GM12878 (cell line): Measurements from ENCODE around the gene NFU1. TPM values are rescaled to one million over a fixed set of nuclear protein-coding genes. Genes with fewer than 3 reads are reported as not detected.

Source experiments
- ATAC-seq: fragments of 200-7000 bp; cut with Tn5 transposase; 3 replicates; pipeline ENCODE4 v1.9.1; 2020; ENCODE audit warnings: mild to moderate bottlenecking, moderate library complexity
- BruUV-seq: library from RNA; stranded (reverse); fragments of 400-500 nt; replicated peaks from 2 replicates; lab custom pipeline; 2021; lab: Mats Ljungman, UMichigan
- CTCF ChIA-PET: fragments of 300-600 bp; sonication (Branson Sonifier 250); formaldehyde crosslinking; extraction: SDS; loops from one replicate; lab custom pipeline; 2021; ENCODE audit warnings: inconsistent platforms; lab: Yijun Ruan, JAX
- POLR2A ChIA-PET: fragments of 350-600 bp; formaldehyde crosslinking; extraction: SDS; loops from one replicate; lab custom pipeline; 2021; ENCODE audit warnings: inconsistent platforms; lab: Charles Lee
- RAD21 ChIA-PET: fragments of 300-600 bp; sonication (Branson Sonifier 250); formaldehyde crosslinking; loops from one replicate; lab custom pipeline; 2023; ENCODE audit warnings: antibody characterized with exemption; ENCODE audit not compliant: unreplicated experiment; lab: Charles Lee
- SMC1A ChIA-PET: fragments of 300-600 bp; sonication (Branson Sonifier 250); formaldehyde crosslinking; loops from one replicate; lab custom pipeline; 2023; ENCODE audit not compliant: unreplicated experiment, uncharacterized antibody; lab: Charles Lee
- DNase-seq: peaks from one replicate; pipeline ENCODE4 v3.0.0-alpha.2; 2011; ENCODE audit warnings: low read depth, low spot score
- FAIRE-seq: peaks from 3 replicates; lab custom pipeline; 2011; peaks lifted over from hg19 to GRCh38; lab: Jason Lieb, UNC
- H2AFZ ChIP-seq: 2 replicates; pipeline ENCODE4 v1.6.0; 2011; ENCODE audit warnings: low read depth, low read length, control low read depth; ENCODE audit not compliant: control insufficient read depth
- H3K27ac ChIP-seq: 2 replicates; pipeline ENCODE4 v1.5.1; 2011; ENCODE audit warnings: control low read depth; ENCODE audit not compliant: control insufficient read depth, insufficient read depth
- H3K27me3 ChIP-seq, 2 experiments: replicated peaks in 1 of 2; 2 replicates each; pipeline versions ENCODE4 v1.6.0 to v1.6.1; 2011; ENCODE audit warnings: low read length in 1 of 2; ENCODE audit not compliant: control insufficient read depth in 2 of 2, insufficient read depth in 2 of 2
- H3K36me3 ChIP-seq, 2 experiments: 2 replicates each; pipeline ENCODE4 v1.5.1; 2011; ENCODE audit warnings: low read length in 1 of 2; ENCODE audit not compliant: control insufficient read depth in 2 of 2, insufficient read depth in 2 of 2
- H3K4me1 ChIP-seq: 2 replicates; pipeline ENCODE4 v1.6.1; 2011; ENCODE audit warnings: mild to moderate bottlenecking, low read length, moderate library complexity, mixed read lengths; ENCODE audit not compliant: control insufficient read depth, insufficient read depth
- H3K4me2 ChIP-seq: 2 replicates; pipeline ENCODE4 v1.6.0; 2011; ENCODE audit warnings: control low read depth; ENCODE audit not compliant: control insufficient read depth, insufficient read depth
- H3K4me3 ChIP-seq: fragments of 200-600 bp; sonication (generic); 2 replicates; pipeline ENCODE4 v1.5.1; 2016
- H3K79me2 ChIP-seq: 2 replicates; pipeline ENCODE4 v1.6.0; 2011; ENCODE audit warnings: low read length; ENCODE audit not compliant: control insufficient read depth, insufficient read depth
- H3K9ac ChIP-seq: 2 replicates; pipeline ENCODE4 v1.8.0; 2011; ENCODE audit warnings: low read length, control low read depth, mixed read lengths; ENCODE audit not compliant: control insufficient read depth, insufficient read depth
- H3K9me3 ChIP-seq: replicated peaks from 3 replicates; pipeline ENCODE4 v1.5.1; 2011; ENCODE audit warnings: mild to moderate bottlenecking, low read length; ENCODE audit not compliant: control insufficient read depth, insufficient read depth
- H4K20me1 ChIP-seq: 2 replicates; pipeline ENCODE4 v1.6.0; 2011; ENCODE audit not compliant: control insufficient read depth, insufficient read depth
- ATF3 ChIP-seq: IDR thresholded peaks from 2 replicates; pipeline ENCODE4 v1.6.1; 2011; ENCODE audit warnings: low read depth, mild to moderate bottlenecking, low read length, moderate library complexity, borderline replicate concordance; ENCODE audit errors: extremely low read depth
- CHD1 ChIP-seq: IDR thresholded peaks from 2 replicates; pipeline ENCODE4 v1.6.1; 2012; ENCODE audit warnings: low read depth, low read length, improper control_type of control experiment
- CREB1 ChIP-seq: IDR thresholded peaks from 2 replicates; pipeline ENCODE4 v1.6.1; 2012; ENCODE audit warnings: low read depth, mild to moderate bottlenecking, inconsistent platforms
- CUX1 ChIP-seq: IDR thresholded peaks from 2 replicates; pipeline ENCODE4 v1.6.1; 2012; ENCODE audit warnings: improper control_type of control experiment, low read depth, low read length; ENCODE audit not compliant: insufficient replicate concordance
- JUNB ChIP-seq: IDR thresholded peaks from 2 replicates; pipeline ENCODE4 v1.6.1; 2016; ENCODE audit warnings: antibody characterized with exemption, mild to moderate bottlenecking
- MLLT1 ChIP-seq: fragments of 450-650 bp; IDR thresholded peaks from 2 replicates; pipeline ENCODE4 v1.6.1; 2016; ENCODE audit warnings: mild to moderate bottlenecking
- MTA2 ChIP-seq: fragments of 450-650 bp; IDR thresholded peaks from 2 replicates; pipeline ENCODE4 v1.6.1; 2016; ENCODE audit warnings: low read depth, mild to moderate bottlenecking, moderate library complexity
- MTA3 ChIP-seq: IDR thresholded peaks from 2 replicates; pipeline ENCODE4 v1.6.1; 2012; ENCODE audit warnings: low read length, inconsistent platforms, borderline replicate concordance
- NFIC ChIP-seq: IDR thresholded peaks from 2 replicates; pipeline ENCODE4 v1.6.1; 2012; ENCODE audit warnings: low read depth, mild to moderate bottlenecking, inconsistent platforms, low read length, moderate library complexity
- NFYA ChIP-seq: IDR thresholded peaks from 2 replicates; pipeline ENCODE4 v1.6.1; 2011; ENCODE audit warnings: low read depth, mild to moderate bottlenecking, low read length, improper control_type of control experiment, borderline replicate concordance
- SREBF2 ChIP-seq: IDR thresholded peaks from 2 replicates; pipeline ENCODE4 v1.6.1; 2012; ENCODE audit warnings: mild to moderate bottlenecking, low read length
- TCF7 ChIP-seq: IDR thresholded peaks from 2 replicates; pipeline ENCODE4 v1.6.1; 2014; ENCODE audit warnings: antibody characterized with exemption, borderline replicate concordance
- YY1 ChIP-seq: IDR thresholded peaks from 2 replicates; pipeline ENCODE4 v1.6.1; 2011; ENCODE audit warnings: low read depth, mild to moderate bottlenecking, low read length
- ZZZ3 ChIP-seq: IDR thresholded peaks from 2 replicates; pipeline ENCODE4 v1.6.1; 2011; ENCODE audit warnings: low read depth; ENCODE audit not compliant: control insufficient read depth, insufficient read length
- WGBS: methylation state at CpG from one replicate; pipeline ENCODE4 v1.1.6; 2016; ENCODE audit warnings: low lambda C conversion rate; ENCODE audit not compliant: insufficient replicate concordance, insufficient coverage; ENCODE audit errors: missing lambda C conversion rate; 5-methylcytosine and 5-hydroxymethylcytosine counted together
- in situ Hi-C: fragments of 300-500 bp; cut with MboI; formaldehyde crosslinking; loops from 9 replicates; pipeline ENCODE4 v1.14.3; 2018; ENCODE audit warnings: mixed read lengths
- intact Hi-C: fragments of 100-400 bp; cut with micrococcal nuclease; formaldehyde crosslinking; loops from one replicate; pipeline ENCODE4 v1.14.2; 2022; ENCODE audit not compliant: unreplicated experiment
- polyA plus RNA-seq, 11 experiments: library from polyadenylated mRNA; depleted of rRNA in 4 of 11; unstranded in 6 of 11; stranded (reverse) in 5 of 11; fragments of >200 nt; fragmentation: Nextera tagmentation in 4 of 11; fragmentation: Illumina TruSeq in 1 of 11; extraction: Ambion mirVana in 4 of 11; extraction: Trizol in 1 of 11; gene quantifications; 1 replicate in 1 of 11; 2 replicates in 10 of 11; pipeline versions ENCODE4 v1.2.1 to v1.2.3, GENCODE V29; 2011 to 2016; ENCODE audit warnings: inconsistent platforms in 2 of 11, missing spikeins in 2 of 11, low read depth in 1 of 11
- total RNA-seq, 4 experiments: library from RNA; depleted of rRNA in 3 of 4; stranded (reverse); fragments of >200 nt in 3 of 4; fragmentation: Illumina TruSeq in 1 of 4; extraction: Trizol in 1 of 4; gene quantifications; 2 replicates each; pipeline versions ENCODE4 v1.2.1 to v1.2.3, GENCODE V29; 2013 to 2021
- TF ChIP-seq, protein P1 (sequence below): fragments of 450-650 bp; IDR thresholded peaks from 2 replicates; pipeline ENCODE4 v1.6.1; 2017; ENCODE audit warnings: mild to moderate bottlenecking, low read depth, inconsistent platforms; ENCODE audit not compliant: poor library complexity, severe bottlenecking

Gene NFU1
- total and polyA plus RNA-seq, 10 of the 15 experiments (the other 5 are each of a cell fraction or from before 2014, with no cell fraction given), result 27.3 to 86.0 (median 41.5) TPM

DNA sequence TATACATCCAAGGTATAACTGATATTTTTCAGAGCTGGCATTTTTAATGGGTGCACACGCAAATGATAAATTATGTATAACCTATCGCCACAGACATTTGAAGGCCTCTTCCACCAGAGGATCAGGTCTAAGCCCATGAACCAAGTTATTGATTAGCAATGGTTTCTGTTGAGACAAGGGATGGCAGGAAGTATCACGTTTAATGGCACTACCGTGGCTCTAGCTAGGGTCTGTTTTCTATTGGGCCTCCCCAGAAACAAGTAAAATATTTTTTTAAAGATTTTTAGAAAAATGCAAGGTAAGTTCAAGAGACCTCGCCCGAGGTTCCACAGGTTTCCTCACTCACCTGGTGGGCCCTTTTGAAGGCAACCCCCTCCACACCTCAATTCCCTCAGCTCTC is 50.9 kb downstream of the NFU1 start:
- ATAC-seq (peak; percentile 28), DNase-seq (no peak), FAIRE-seq (no peak)
- Histone ChIP-seq H3K27me3 (no peaks in the 10 kb centered on the region), H3K27ac (peak overlapping the region; percentile 69), H4K20me1 (no peaks in the 10 kb centered on the region), H3K4me1 (peaks cover 12% of the 10 kb centered on the region; the same call in 1 of the 2 replicates), H3K9me3 (no peaks in the 10 kb centered on the region), H3K9ac (peak overlapping the region; percentile 63), H3K4me2 (peak overlapping the region; percentile 64), H3K79me2 (peaks cover 63% of the 10 kb centered on the region), H3K4me3 (peak overlapping the region; percentile 79), H2AFZ (peak overlapping the region; percentile 80), H3K36me3 (no peaks in the 10 kb centered on the region)
- WGBS, result 2% methylated on average over 6 of the region's 6 CpGs
- in situ Hi-C loops (no loop called here), intact Hi-C loops (loop anchor here (2.0 to 10.0 kb wide), 2 partner anchors 50 to 258 kb away; partner anchors contain the start of genes AAK1 and NFU1)
- ChIA-PET RAD21 (interaction anchor here (1.0 to 1.9 kb wide), 5 partner anchors 9 to 178 kb away, joined by 4 to 16 read pairs (median 5); partner anchors contain the start of gene NFU1), SMC1A (interaction anchor here (1.1 to 2.2 kb wide), 7 partner anchors 10 to 528 kb away, joined by 3 to 27 read pairs (median 5); partner anchors contain the start of genes MXD1 and NFU1), POLR2A (interaction anchor here (0.6 to 2.7 kb wide), 9 partner anchors 9 to 873 kb away, joined by 3 to 16 read pairs (median 5); partner anchors contain the start of genes MXD1 and NFU1), CTCF (interaction anchor here (0.7 to 3.7 kb wide), 10 partner anchors 9 to 340 kb away, joined by 3 to 30 read pairs (median 4); partner anchors contain the start of gene NFU1)
- TSS peak; percentile 63 for BruUV-seq
- TF ChIP-seq, protein P1, sequence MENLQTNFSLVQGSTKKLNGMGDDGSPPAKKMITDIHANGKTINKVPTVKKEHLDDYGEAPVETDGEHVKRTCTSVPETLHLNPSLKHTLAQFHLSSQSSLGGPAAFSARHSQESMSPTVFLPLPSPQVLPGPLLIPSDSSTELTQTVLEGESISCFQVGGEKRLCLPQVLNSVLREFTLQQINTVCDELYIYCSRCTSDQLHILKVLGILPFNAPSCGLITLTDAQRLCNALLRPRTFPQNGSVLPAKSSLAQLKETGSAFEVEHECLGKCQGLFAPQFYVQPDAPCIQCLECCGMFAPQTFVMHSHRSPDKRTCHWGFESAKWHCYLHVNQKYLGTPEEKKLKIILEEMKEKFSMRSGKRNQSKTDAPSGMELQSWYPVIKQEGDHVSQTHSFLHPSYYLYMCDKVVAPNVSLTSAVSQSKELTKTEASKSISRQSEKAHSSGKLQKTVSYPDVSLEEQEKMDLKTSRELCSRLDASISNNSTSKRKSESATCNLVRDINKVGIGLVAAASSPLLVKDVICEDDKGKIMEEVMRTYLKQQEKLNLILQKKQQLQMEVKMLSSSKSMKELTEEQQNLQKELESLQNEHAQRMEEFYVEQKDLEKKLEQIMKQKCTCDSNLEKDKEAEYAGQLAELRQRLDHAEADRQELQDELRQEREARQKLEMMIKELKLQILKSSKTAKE, result no peak
- TF ChIP-seq NFIC (no peak), CHD1 (no peak), YY1 (peak; percentile 6; the same call in 1 of the 2 replicates), MTA3 (no peak), ATF3 (no peak), JUNB (no peak), MTA2 (0 out of 2 replicates have a peak, but pooled peaks have one; percentile 24), CUX1 (peak; percentile 82), MLLT1 (no peak), NFYA (no peak), CREB1 (no peak), ZZZ3 (no peak), SREBF2 (no peak), TCF7 (no peak)
